ENCODE data around the gene ZC3H13. TPM values are rescaled to one million over a fixed set of nuclear protein-coding genes. Genes with fewer than 3 reads are reported as not detected.
"Not testable (repeated sequence)": the region's sequence is repeated elsewhere in the genome, so short reads cannot be mapped to it uniquely, and the experiment has no call there.

The ZC3H13 gene
- total RNA-seq, 1 experiment from 2014 or later: 61.9 TPM

GRCh38 chr13:45989607-45990006 is 62.9 kb downstream of the ZC3H13 start:
- Histone ChIP-seq H4K20me1 (ENCODE audit: control insufficient read depth, insufficient read depth, insufficient read length) (no peaks in the 10 kb centered on the region), H3K4ac (ENCODE audit: low read depth, low read length) (no peak overlapping the region), H3T11ph (ENCODE audit: low read length) (no peak overlapping the region), H2BK120ac (ENCODE audit: low read depth, low read length, poor library complexity, severe bottlenecking) (no peak overlapping the region), H4K8ac (replicated peaks; ENCODE audit: insufficient read length, low read depth, low read length) (no peak overlapping the region), H3K18ac (ENCODE audit: insufficient read length, low read depth, low read length) (no peak overlapping the region), H4K91ac (ENCODE audit: insufficient read length, low read depth, low read length) (no peak overlapping the region), H3K79me2 (ENCODE audit: insufficient read depth, low read length) (no peaks in the 10 kb centered on the region), H3K14ac (ENCODE audit: insufficient read depth, low read length) (no peak overlapping the region), H3K4me2 (ENCODE audit: insufficient read depth, insufficient read length, low read length) (no peak overlapping the region), H3K27me3 (ENCODE audit: insufficient read depth, low read length) (no peaks in the 10 kb centered on the region), H3K9ac (ENCODE audit: extremely low read depth, insufficient read length, low read length) (no peak overlapping the region), H3K23ac (ENCODE audit: insufficient read length, low read depth, low read length) (no peak overlapping the region), H3K56ac (ENCODE audit: insufficient read length, low read depth, low read length) (no peak overlapping the region), H2AK5ac (ENCODE audit: insufficient read length, low read length) (no peak overlapping the region), H2BK12ac (ENCODE audit: insufficient read length, low read depth, low read length) (no peak overlapping the region), H3K27ac (ENCODE audit: insufficient read length, low read depth, low read length) (no peak overlapping the region), H4K5ac (ENCODE audit: insufficient read length, low read depth, low read length) (no peak overlapping the region), H3K9me3 (ENCODE audit: control insufficient read depth, low read depth, low read length) (no peaks in the 10 kb centered on the region), H2BK15ac (ENCODE audit: low read depth, low read length) (no peak overlapping the region), H3K23me2 (ENCODE audit: insufficient read length, low read depth, low read length, poor library complexity, severe bottlenecking) (no peaks in the 10 kb centered on the region), H2BK20ac (ENCODE audit: low read depth, low read length, poor library complexity, severe bottlenecking) (no peak overlapping the region), H2BK5ac (ENCODE audit: insufficient read length, low read length) (no peak overlapping the region), H3K79me1 (ENCODE audit: insufficient read depth, low read depth, low read length, poor library complexity, severe bottlenecking) (no peaks in the 10 kb centered on the region), H3K4me1 (ENCODE audit: insufficient read depth, low read length) (no peaks in the 10 kb centered on the region), H2AFZ (ENCODE audit: low read length) (no peak overlapping the region)
- Mint-ChIP-seq H3K27me3 (ENCODE audit: low read depth) (no peaks in the 10 kb centered on the region), H3K9me3 (no peaks in the 10 kb centered on the region), H3K4me3 (no peak overlapping the region), H3K4me1 (no peaks in the 10 kb centered on the region), H3K27ac (no peak overlapping the region), H3K36me3 (ENCODE audit: insufficient read depth in 1 of 3, low read depth in 3 of 3) (peaks cover 33 to 41% (median 37%) of the 10 kb centered on the region in 3 experiments; a peak in 6 of 7 replicates)
- no peak for DNase-seq
- no peak for TF ChIP-seq CTCF (conservative IDR thresholded peaks at IDR 0.05)

GRCh38 chr13:45981127-45981526 is 71.4 kb downstream of the ZC3H13 start:
- H3K4me1 ChIP-seq (ENCODE audit: insufficient read depth, low read length); H3K18ac ChIP-seq (ENCODE audit: insufficient read length, low read depth, low read length); H3K9me3 ChIP-seq (ENCODE audit: control insufficient read depth, low read depth, low read length); H4K20me1 ChIP-seq (ENCODE audit: control insufficient read depth, insufficient read depth, insufficient read length); H3K27ac ChIP-seq (ENCODE audit: insufficient read length, low read depth, low read length); H2BK12ac ChIP-seq (ENCODE audit: insufficient read length, low read depth, low read length); H3K4me3 Mint-ChIP-seq; H3K4me1 Mint-ChIP-seq; H3K4me2 ChIP-seq (ENCODE audit: insufficient read depth, insufficient read length, low read length); H2AFZ ChIP-seq (ENCODE audit: low read length); H4K8ac ChIP-seq (replicated peaks; ENCODE audit: insufficient read length, low read depth, low read length); DNase-seq; H3K9me3 Mint-ChIP-seq; H2AK5ac ChIP-seq (ENCODE audit: insufficient read length, low read length); H3K23ac ChIP-seq (ENCODE audit: insufficient read length, low read depth, low read length); H3K79me2 ChIP-seq (ENCODE audit: insufficient read depth, low read length); H3K56ac ChIP-seq (ENCODE audit: insufficient read length, low read depth, low read length); H3K27me3 ChIP-seq (ENCODE audit: insufficient read depth, low read length); H3K27ac Mint-ChIP-seq; H2BK120ac ChIP-seq (ENCODE audit: low read depth, low read length, poor library complexity, severe bottlenecking); H2BK5ac ChIP-seq (ENCODE audit: insufficient read length, low read length); H4K91ac ChIP-seq (ENCODE audit: insufficient read length, low read depth, low read length); H3K9ac ChIP-seq (ENCODE audit: extremely low read depth, insufficient read length, low read length); H2BK20ac ChIP-seq (ENCODE audit: low read depth, low read length, poor library complexity, severe bottlenecking); H3K27me3 Mint-ChIP-seq (ENCODE audit: low read depth); H3K23me2 ChIP-seq (ENCODE audit: insufficient read length, low read depth, low read length, poor library complexity, severe bottlenecking); H3T11ph ChIP-seq (ENCODE audit: low read length); H3K14ac ChIP-seq (ENCODE audit: insufficient read depth, low read length); H2BK15ac ChIP-seq (ENCODE audit: low read depth, low read length); H3K4ac ChIP-seq (ENCODE audit: low read depth, low read length); H4K5ac ChIP-seq (ENCODE audit: insufficient read length, low read depth, low read length); H3K79me1 ChIP-seq (ENCODE audit: insufficient read depth, low read depth, low read length, poor library complexity, severe bottlenecking): not testable (repeated sequence)
- H3K36me3 Mint-ChIP-seq (ENCODE audit: insufficient read depth in 1 of 3, low read depth in 3 of 3): peaks cover 41 to 56% (median 56%) of the 10 kb centered on the region in 3 experiments
- no CpG with 5 or more reads among the region's 2 CpGs for WGBS (ENCODE audit: extremely low coverage, insufficient read length, low lambda C conversion rate)

Data from H9 (cell line).